ENCODE measurements around the gene CNN2. TPM values are rescaled to one million over a fixed set of nuclear protein-coding genes. Genes with fewer than 3 reads are reported as not detected.

Gene CNN2
- total and polyA plus RNA-seq, 2 of the 8 experiments (the other 6 are each of a cell fraction or from before 2014, with no cell fraction given): 189 to 551 TPM

- TF ChIP-seq KDM5A (IDR thresholded peaks at IDR 0.05; ENCODE audit: low read length) (no peak), SP1 (IDR thresholded peaks at IDR 0.05; ENCODE audit: low read depth, low read length) (no peak), SUZ12 (IDR thresholded peaks at IDR 0.05; ENCODE audit: low read length) (no peak), CHD1 (IDR thresholded peaks at IDR 0.05; ENCODE audit: low read depth, low read length) (no peak), BACH1 (IDR thresholded peaks at IDR 0.05; ENCODE audit: low read length) (no peak), TAF1 (IDR thresholded peaks at IDR 0.05; ENCODE audit: low read depth, low read length) (no peak), KDM4A (IDR thresholded peaks at IDR 0.05; ENCODE audit: low read depth, low read length, severe bottlenecking) (peak; percentile 32), RNF2 (IDR thresholded peaks at IDR 0.05; ENCODE audit: borderline replicate concordance, low read depth, low read length, missing control alignments, poor library complexity, severe bottlenecking) (no peak), JUN (IDR thresholded peaks at IDR 0.05; ENCODE audit: low read depth, low read length) (no peak), TAF7 (optimal IDR thresholded peaks at IDR 0.05; ENCODE audit: borderline replicate concordance, low read depth, low read length) (no peak), E2F6 (IDR thresholded peaks at IDR 0.05) (0 out of 2 replicates have a peak, but pooled peaks have one; percentile 10), POLR2A (IDR thresholded peaks at IDR 0.05; ENCODE audit: control extremely low read depth in 1 of 2, low read depth in 2 of 2, low read length in 2 of 2) (no peak), SP2 (IDR thresholded peaks at IDR 0.05; ENCODE audit: low read length) (no peak)
- TF ChIP-seq, protein P1, sequence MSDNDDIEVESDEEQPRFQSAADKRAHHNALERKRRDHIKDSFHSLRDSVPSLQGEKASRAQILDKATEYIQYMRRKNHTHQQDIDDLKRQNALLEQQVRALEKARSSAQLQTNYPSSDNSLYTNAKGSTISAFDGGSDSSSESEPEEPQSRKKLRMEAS (IDR thresholded peaks at IDR 0.05): peak; percentile 55; the same call in 1 of the 2 replicates
Observed at GRCh38 chr19:1066748-1067340, 40.4 kb downstream of the CNN2 start, which contains the start of gene ARHGAP45 (continued).

Measured in H1 (cell line).